Lung (tissue), 12 donors: ENCODE measurements around the gene S100A10. TPM values are rescaled to one million over a fixed set of nuclear protein-coding genes. Genes with fewer than 3 reads are reported as not detected.

ENCODE experiments used
- ATAC-seq: fragments of 200-7000 bp; cut with Tn5 transposase; one replicate; pipeline ENCODE4 v1.9.1; 2020; ENCODE audit warnings: moderate number of reproducible peaks; ENCODE audit not compliant: insufficient read depth, low FRiP score
- DNase-seq, 3 donors: peaks; one replicate each; pipeline ENCODE4 v3.0.0-alpha.2; 2013 to 2017
- H3K27ac ChIP-seq, 2 donors: one replicate each; pipeline ENCODE4 v1.5.1; 2013; ENCODE audit warnings: mild to moderate bottlenecking in 2 of 2, moderate library complexity in 2 of 2, control low read depth in 1 of 2, inconsistent platforms in 1 of 2, low read depth in 1 of 2, low read length in 1 of 2
- H3K27me3 ChIP-seq, 3 donors: one replicate each; pipeline ENCODE4 v1.5.1; 2013; ENCODE audit warnings: low read length in 2 of 3; ENCODE audit not compliant: control insufficient read depth in 3 of 3, insufficient read depth in 3 of 3
- H3K36me3 ChIP-seq, 4 donors: one replicate each; pipeline ENCODE4 v1.5.1; 2013; ENCODE audit warnings: low read length in 4 of 4, mild to moderate bottlenecking in 1 of 4, moderate library complexity in 1 of 4; ENCODE audit not compliant: control insufficient read depth in 4 of 4, insufficient read depth in 4 of 4
- H3K4me1 ChIP-seq, 5 donors: one replicate each; pipeline ENCODE4 v1.5.1; 2013; ENCODE audit warnings: low read length in 5 of 5, mild to moderate bottlenecking in 2 of 5, moderate library complexity in 1 of 5; ENCODE audit not compliant: control insufficient read depth in 5 of 5, insufficient read depth in 5 of 5
- H3K4me3 ChIP-seq: one replicate; pipeline ENCODE4 v1.5.1; 2013; ENCODE audit warnings: mild to moderate bottlenecking, control low read depth, moderate library complexity
- H3K9ac ChIP-seq, 2 donors: one replicate each; pipeline ENCODE4 v1.5.1; 2013; ENCODE audit warnings: low read length in 2 of 2, control low read depth in 1 of 2; ENCODE audit not compliant: insufficient read depth in 1 of 2
- H3K9me3 ChIP-seq, 4 donors: one replicate each; pipeline ENCODE4 v1.5.1; 2013; ENCODE audit warnings: low read length in 3 of 4, mild to moderate bottlenecking in 1 of 4, moderate library complexity in 1 of 4; ENCODE audit not compliant: control insufficient read depth in 4 of 4, insufficient read depth in 3 of 4
- WGBS, 2 donors: extraction: QIAGEN DNeasy Blood & Tissue Kit; methylation state at CpG; one replicate each; pipeline ENCODE4 v1.1.7; 2013; 5-methylcytosine and 5-hydroxymethylcytosine counted together
- polyA plus RNA-seq, 2 donors: library from polyadenylated mRNA; stranded (reverse); fragments of 200-250 nt; gene quantifications; one replicate each; pipeline ENCODE4 v1.2.1, GENCODE V29; 2013
- total RNA-seq, 2 donors: library from RNA; depleted of rRNA in 1 of 2; stranded (reverse); fragments of >200 nt in 1 of 2; gene quantifications; one replicate each; pipeline ENCODE4 v1.2.1, GENCODE V29; 2014 to 2021
- TF ChIP-seq, protein P1 (sequence below): IDR thresholded peaks from 2 replicates; pipeline ENCODE4 v1.5.1; 2012; ENCODE audit warnings: mild to moderate bottlenecking; ENCODE audit errors: control extremely low read depth, extremely low read depth
- donor health status: control.
- donor health status: control.
- donor health status: Bipolar disorder and iron deficiency.
- donor health status: healthy.
- donor health status: DM: yes; HTN: yes; CAD: no.

S100A10 gene
- total and polyA plus RNA-seq, 4 donors, result 205 to 1,003 (median 674) TPM

GRCh38 chr1:151992303-151993083 is 1.2 kb downstream of the S100A10 start:
- peak overlapping the region; percentile 51 to 63 for H3K9ac ChIP-seq
- peaks cover 13 to 61% (median 29%) of the 10 kb centered on the region in 5 donors for H3K4me1 ChIP-seq
- ATAC-seq (peak; percentile 61), DNase-seq (peak; percentile 64 to 73 (median 66))
- WGBS, 2 donors, result 16 to 34% methylated on average over 21 of the region's 21 CpGs
- H3K4me3 ChIP-seq, result peak overlapping the region; percentile 57
- TF ChIP-seq, protein P1, sequence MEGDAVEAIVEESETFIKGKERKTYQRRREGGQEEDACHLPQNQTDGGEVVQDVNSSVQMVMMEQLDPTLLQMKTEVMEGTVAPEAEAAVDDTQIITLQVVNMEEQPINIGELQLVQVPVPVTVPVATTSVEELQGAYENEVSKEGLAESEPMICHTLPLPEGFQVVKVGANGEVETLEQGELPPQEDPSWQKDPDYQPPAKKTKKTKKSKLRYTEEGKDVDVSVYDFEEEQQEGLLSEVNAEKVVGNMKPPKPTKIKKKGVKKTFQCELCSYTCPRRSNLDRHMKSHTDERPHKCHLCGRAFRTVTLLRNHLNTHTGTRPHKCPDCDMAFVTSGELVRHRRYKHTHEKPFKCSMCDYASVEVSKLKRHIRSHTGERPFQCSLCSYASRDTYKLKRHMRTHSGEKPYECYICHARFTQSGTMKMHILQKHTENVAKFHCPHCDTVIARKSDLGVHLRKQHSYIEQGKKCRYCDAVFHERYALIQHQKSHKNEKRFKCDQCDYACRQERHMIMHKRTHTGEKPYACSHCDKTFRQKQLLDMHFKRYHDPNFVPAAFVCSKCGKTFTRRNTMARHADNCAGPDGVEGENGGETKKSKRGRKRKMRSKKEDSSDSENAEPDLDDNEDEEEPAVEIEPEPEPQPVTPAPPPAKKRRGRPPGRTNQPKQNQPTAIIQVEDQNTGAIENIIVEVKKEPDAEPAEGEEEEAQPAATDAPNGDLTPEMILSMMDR, result no peak
- H3K27ac ChIP-seq, result peak overlapping the region; percentile 93 to 96
- no peaks in the 10 kb centered on the region for H3K36me3 ChIP-seq
- no peaks in the 10 kb centered on the region for H3K9me3 ChIP-seq
- no peaks in the 10 kb centered on the region for H3K27me3 ChIP-seq

GRCh38 chr1:151991663-151992302 is 1.9 kb downstream of the S100A10 start:
- Histone ChIP-seq H3K27ac (peak overlapping the region; percentile 93 to 96), H3K4me1 (peaks cover 13 to 61% (median 29%) of the 10 kb centered on the region in 5 donors), H3K9ac (peak overlapping the region in 1 of 2 donors; percentile 59), H3K27me3 (no peaks in the 10 kb centered on the region), H3K36me3 (no peaks in the 10 kb centered on the region), H3K9me3 (no peaks in the 10 kb centered on the region), H3K4me3 (peak overlapping the region; percentile 29)
- peak in 2 of 3 donors; percentile 25 to 48 for DNase-seq
- no peak for ATAC-seq
- TF ChIP-seq, protein P1, result no peak
- 36 to 69% methylated on average over 6 of the region's 6 CpGs for WGBS, 2 donors

GRCh38 chr1:151990856-151991198 is 2.8 kb downstream of the S100A10 start:
- Histone ChIP-seq H3K27me3 (no peaks in the 10 kb centered on the region), H3K4me1 (peaks cover 13 to 61% (median 29%) of the 10 kb centered on the region in 5 donors), H3K36me3 (peaks cover 0 to 2% (median 2%) of the 10 kb centered on the region in 4 donors), H3K9me3 (no peaks in the 10 kb centered on the region), H3K9ac (no peak overlapping the region), H3K27ac (peak overlapping the region in 1 of 2 donors; percentile 83), H3K4me3 (no peak overlapping the region)
- TF ChIP-seq, protein P1, result no peak
- peak; percentile 89 to 97 (median 95) for DNase-seq
- no peak for ATAC-seq
- 19 to 41% methylated on average over 5 of the region's 5 CpGs for WGBS, 2 donors
